NCI-H146 (cell line): ENCODE data around the gene CFL1.

ENCODE experiments used
- DNase-seq: peaks from one replicate; lab custom pipeline; 2025; lab: John Stamatoyannopoulos, UW

Gene CFL1

GRCh38 chr11:65869643-65870306, 11.8 kb upstream of the CFL1 start:
- DNase-seq, result no peak

- no peak for DNase-seq
Measured at GRCh38 chr11:65868907-65869306, 10.9 kb upstream of the CFL1 start.

- peak; percentile 24 for DNase-seq
Measured at GRCh38 chr11:65868076-65868667, 10.2 kb upstream of the CFL1 start.

GRCh38 chr11:65867284-65868071, 9.5 kb upstream of the CFL1 start:
- DNase-seq, result no peak

GRCh38 chr11:65866509-65867283, 8.7 kb upstream of the CFL1 start:
- DNase-seq, result no peak

- DNase-seq, result no peak
Measured at GRCh38 chr11:65865550-65866172, 7.7 kb upstream of the CFL1 start.

- DNase-seq, result no peak
Measured at GRCh38 chr11:65864706-65865471, 6.9 kb upstream of the CFL1 start.

GRCh38 chr11:65863889-65864705, 6.1 kb upstream of the CFL1 start:
- DNase-seq, result no peak

- DNase-seq, result no peak
Measured at GRCh38 chr11:65862941-65863888, 5.2 kb upstream of the CFL1 start.

- no peak for DNase-seq
Measured at GRCh38 chr11:65862191-65862735, 4.3 kb upstream of the CFL1 start.

GRCh38 chr11:65861533-65862183, 3.7 kb upstream of the CFL1 start:
- DNase-seq, result no peak

GRCh38 chr11:65861165-65861505, 3.2 kb upstream of the CFL1 start:
- DNase-seq, result peak; percentile 42

GRCh38 chr11:65860278-65861164, 2.5 kb upstream of the CFL1 start, which contains the start of gene MUS81:
Gene MUS81 (plus strand): TSS chr11:65860433. CDS start chr11:65860754, 321 bp downstream.
- DNase-seq, result peak; percentile 97

GRCh38 chr11:65859812-65860277, 1.9 kb upstream of the CFL1 start:
- no peak for DNase-seq

- DNase-seq, result peak; percentile 100
Measured at GRCh38 chr11:65859095-65859811, 1.3 kb upstream of the CFL1 start.

- no peak for DNase-seq
Measured at GRCh38 chr11:65858681-65859087, 704 bp upstream of the CFL1 start.

- peak; percentile 73 for DNase-seq
Measured at GRCh38 chr11:65857500-65857852, 504 bp downstream of the CFL1 start.
